Caco-2 (cell line): ENCODE measurements around the gene ZNF624. TPM values are rescaled to one million over a fixed set of nuclear protein-coding genes. Genes with fewer than 3 reads are reported as not detected.
A peak's percentile ranks its signal among the peaks of the same experiment; 100 is the strongest.
"Not testable (repeated sequence)": the region's sequence is repeated elsewhere in the genome, so short reads cannot be mapped to it uniquely, and the experiment has no call there.

ENCODE experiments used
- Bru-seq: library from RNA; stranded (reverse); fragments of 400-500 nt; gene quantifications from one replicate; lab custom pipeline; 2021; lab: Mats Ljungman, UMichigan
- BruChase-seq, 2 experiments: library from RNA; stranded (reverse); fragments of 400-500 nt; gene quantifications; one replicate each; lab custom pipeline; 2021; lab: Mats Ljungman, UMichigan
- BruUV-seq: library from RNA; stranded (reverse); fragments of 400-500 nt; replicated peaks from 2 replicates; lab custom pipeline; 2021; lab: Mats Ljungman, UMichigan
- CTCF ChIA-PET: fragments of 300-600 bp; sonication (Branson Sonifier 250); formaldehyde crosslinking; loops from one replicate; lab custom pipeline; 2022; ENCODE audit warnings: antibody characterized with exemption; lab: Charles Lee
- POLR2A ChIA-PET: fragments of 300-600 bp; sonication (Branson Sonifier 250); formaldehyde crosslinking; loops from one replicate; lab custom pipeline; 2022; ENCODE audit warnings: antibody characterized with exemption; lab: Charles Lee
- DNase-seq, 2 experiments: peaks; one replicate each; pipeline versions ENCODE4 v3.0.0 to v3.0.0-alpha.2; 2020 to 2022
- H3K27me3 ChIP-seq: replicated peaks from 2 replicates; pipeline ENCODE4 v1.6.0; 2011; ENCODE audit warnings: low read length; ENCODE audit not compliant: control insufficient read depth, insufficient read depth
- H3K36me3 ChIP-seq: 2 replicates; pipeline ENCODE4 v1.5.1; 2011; ENCODE audit warnings: low read length; ENCODE audit not compliant: control insufficient read depth, insufficient read depth
- H3K4me1 ChIP-seq: fragments of 250-450 bp; sonication (Bioruptor Pico); 2 replicates; pipeline ENCODE4 v1.5.1; 2020; ENCODE audit warnings: mild to moderate bottlenecking
- H3K4me3 ChIP-seq: 2 replicates; pipeline ENCODE4 v1.5.1; 2011; ENCODE audit warnings: low read depth, mild to moderate bottlenecking, control low read depth, low read length
- H3K9me3 ChIP-seq: fragments of 250-450 bp; sonication (Bioruptor Pico); 2 replicates; pipeline ENCODE4 v1.5.1; 2020; ENCODE audit warnings: mild to moderate bottlenecking, moderate library complexity
- H3K27ac Mint-ChIP-seq: one replicate; pipeline ENCODE4 v1.8.0; 2022; ENCODE audit warnings: mixed read lengths; ENCODE audit not compliant: unreplicated experiment
- H3K27me3 Mint-ChIP-seq: one replicate; pipeline ENCODE4 v1.8.0; 2022; ENCODE audit warnings: mixed read lengths; ENCODE audit not compliant: insufficient read depth, unreplicated experiment
- H3K36me3 Mint-ChIP-seq: one replicate; pipeline ENCODE4 v1.8.0; 2022; ENCODE audit warnings: mild to moderate bottlenecking, mixed read lengths; ENCODE audit not compliant: insufficient read depth, unreplicated experiment
- H3K4me1 Mint-ChIP-seq: one replicate; pipeline ENCODE4 v1.8.0; 2022; ENCODE audit warnings: low read depth, mixed read lengths; ENCODE audit not compliant: unreplicated experiment
- H3K4me3 Mint-ChIP-seq: one replicate; pipeline ENCODE4 v1.8.0; 2022; ENCODE audit warnings: mild to moderate bottlenecking, moderate library complexity, mixed read lengths; ENCODE audit not compliant: unreplicated experiment
- H3K9me3 Mint-ChIP-seq: one replicate; pipeline ENCODE4 v1.8.0; 2022; ENCODE audit warnings: mixed read lengths; ENCODE audit not compliant: unreplicated experiment
- CTCF ChIP-seq, 2 experiments: fragments of 200-600 bp in 1 of 2; IDR thresholded peaks; 1 replicate in 1 of 2; 2 replicates in 1 of 2; pipeline versions ENCODE4 v1.5.1 to v1.8.0; 2011 to 2022; ENCODE audit warnings: antibody characterized with exemption in 1 of 2, control low read depth in 1 of 2, inconsistent platforms in 1 of 2, low read depth in 1 of 2, low read length in 1 of 2, mild to moderate bottlenecking in 1 of 2, moderate library complexity in 1 of 2; ENCODE audit not compliant: insufficient read depth in 1 of 2, severe bottlenecking in 1 of 2, unreplicated experiment in 1 of 2
- intact Hi-C: fragments of 100-400 bp; cut with micrococcal nuclease; formaldehyde crosslinking; loops from one replicate; pipeline ENCODE4 v1.10.0; 2022; ENCODE audit not compliant: unreplicated experiment
- long read RNA-seq: library from polyadenylated mRNA; stranded (forward); transcript quantifications from one replicate; pipeline ENCODE4 v2.0.0, GENCODE V29; 2022
- total RNA-seq: library from RNA; stranded (reverse); gene quantifications from 2 replicates; pipeline ENCODE4 v1.2.3, GENCODE V29; 2022

ZNF624 gene
- total RNA-seq (6.2 and 7.6 TPM in 2 replicates), Bru-seq, nascent RNA (percentile 68 among the genes with signal in this experiment), BruChase-seq, experiment 1, labeled RNA remaining after a 2-hour chase (percentile 62 among the genes with signal in this experiment), BruChase-seq, experiment 2, labeled RNA remaining after a 6-hour chase (percentile 50 among the genes with signal in this experiment)
- long read RNA-seq, full-length matches to known transcripts = 4 of 5 reads
- long read RNA-seq, partial matches to known transcripts = 0 of 5 reads
- long read RNA-seq, other reads (novel, unspliced or antisense) = 1 of 5 reads

GRCh38 chr17:16653367-16654041 lies at the start of gene ZNF624:
Gene ZNF624 (minus strand): TSS chr17:16653850.
- CTCF ChIA-PET = interaction anchor here (1.0 kb wide), 1 partner anchor 64 kb away, joined by 3 read pairs; no protein-coding TSS in a partner anchor
- peak; percentile 96 for DNase-seq
- Mint-ChIP-seq H3K27ac (peak within 1 kb of the TSS; percentile 95), H3K4me1 (peaks cover 9% of the 10 kb centered on the region), H3K9me3 (no peaks in the 10 kb centered on the region), H3K36me3 (peaks cover 10% of the 10 kb centered on the region), H3K27me3 (no peaks in the 10 kb centered on the region), H3K4me3 (peak within 1 kb of the TSS; percentile 95)
- Histone ChIP-seq H3K9me3 (no peaks in the 10 kb centered on the region), H3K4me3 (peak within 1 kb of the TSS; percentile 68), H3K4me1 (peaks cover 8% of the 10 kb centered on the region), H3K36me3 (peaks cover 2% of the 10 kb centered on the region; the same call in 1 of the 2 replicates), H3K27me3 (no peaks in the 10 kb centered on the region; the same call in 1 of the 2 replicates)
- POLR2A ChIA-PET = interaction anchor here (0.7 kb wide), 1 partner anchor 118 kb away, joined by 3 read pairs; no protein-coding TSS in a partner anchor
- TF ChIP-seq CTCF (IDR thresholded peaks at IDR 0.05; ENCODE audit: insufficient read depth in 1 of 2, low read depth in 1 of 2, low read length in 1 of 2, severe bottlenecking in 1 of 2, unreplicated experiment in 1 of 2) = no peak
- no TSS peak for BruUV-seq
- intact Hi-C loops = loop anchor here (1.0 kb wide), 1 partner anchor 69 kb away; no protein-coding TSS in a partner anchor

- H3K4me3 Mint-ChIP-seq, H3K27me3 ChIP-seq, CTCF ChIA-PET, H3K4me3 ChIP-seq, H3K36me3 Mint-ChIP-seq, H3K36me3 ChIP-seq, BruUV-seq, H3K27me3 Mint-ChIP-seq, H3K4me1 ChIP-seq, DNase-seq, H3K27ac Mint-ChIP-seq, intact Hi-C loops, H3K9me3 ChIP-seq, H3K4me1 Mint-ChIP-seq, H3K9me3 Mint-ChIP-seq, POLR2A ChIA-PET: not testable (repeated sequence)
Observed at GRCh38 chr17:16697603-16698002, 44.0 kb upstream of the ZNF624 start.

- H3K36me3 ChIP-seq, H3K4me1 Mint-ChIP-seq, H3K4me1 ChIP-seq, H3K4me3 ChIP-seq, H3K9me3 Mint-ChIP-seq, DNase-seq, BruUV-seq, H3K27me3 Mint-ChIP-seq, H3K4me3 Mint-ChIP-seq, CTCF ChIA-PET, H3K9me3 ChIP-seq, H3K36me3 Mint-ChIP-seq, POLR2A ChIA-PET, intact Hi-C loops, H3K27me3 ChIP-seq, H3K27ac Mint-ChIP-seq: not testable (repeated sequence)
Observed at GRCh38 chr17:16690447-16690846, 36.8 kb upstream of the ZNF624 start.

GRCh38 chr17:16689731-16690281 lies 36.2 kb upstream of the ZNF624 start, which contains the start of gene CCDC144A:
Gene CCDC144A (plus strand): TSS chr17:16690241. CDS start chr17:16690401, 160 bp downstream.
- peak; percentile 35 to 74 for TF ChIP-seq CTCF (IDR thresholded peaks at IDR 0.05; ENCODE audit: insufficient read depth in 1 of 2, low read depth in 1 of 2, low read length in 1 of 2, severe bottlenecking in 1 of 2, unreplicated experiment in 1 of 2)
- H3K36me3 Mint-ChIP-seq, H3K27me3 Mint-ChIP-seq, POLR2A ChIA-PET, H3K36me3 ChIP-seq, intact Hi-C loops, CTCF ChIA-PET, H3K27ac Mint-ChIP-seq, H3K27me3 ChIP-seq, H3K4me3 Mint-ChIP-seq, H3K4me3 ChIP-seq, H3K9me3 ChIP-seq, H3K4me1 Mint-ChIP-seq, BruUV-seq, H3K9me3 Mint-ChIP-seq, H3K4me1 ChIP-seq: not testable (repeated sequence)
- DNase-seq = peak in 1 of 2 experiments; percentile 39

- H3K4me3 ChIP-seq, H3K36me3 Mint-ChIP-seq, H3K4me1 Mint-ChIP-seq, POLR2A ChIA-PET, DNase-seq, H3K4me3 Mint-ChIP-seq, H3K36me3 ChIP-seq, H3K4me1 ChIP-seq, H3K27ac Mint-ChIP-seq, BruUV-seq, CTCF ChIA-PET, H3K27me3 Mint-ChIP-seq, intact Hi-C loops, H3K9me3 Mint-ChIP-seq, H3K27me3 ChIP-seq, H3K9me3 ChIP-seq: not testable (repeated sequence)
Observed at GRCh38 chr17:16687151-16687550, 33.5 kb upstream of the ZNF624 start.
